ENCODE results near the gene IGFL2.

DNA sequence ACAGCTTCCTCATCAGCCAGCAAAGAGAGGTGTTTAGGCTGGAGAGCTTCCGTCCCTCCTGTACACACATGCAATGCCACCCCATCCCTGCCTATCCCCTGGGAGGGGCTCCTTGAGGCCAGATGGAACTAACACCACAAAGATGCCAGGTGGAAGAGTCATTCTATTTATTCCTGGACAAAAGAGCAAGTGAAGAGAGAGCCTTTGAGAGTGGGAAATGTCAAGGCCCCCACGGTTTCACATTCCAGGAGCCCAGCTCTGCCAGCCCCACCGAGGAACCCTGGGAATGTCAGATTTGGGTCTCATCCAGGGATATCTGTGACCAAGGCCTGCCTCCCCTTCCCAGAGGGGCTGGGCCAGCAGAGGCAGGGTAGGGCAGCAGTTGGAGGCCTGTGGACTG lies 50.7 kb downstream of the IGFL2 start:
- TF ChIP-seq EZH2 (IDR thresholded peaks at IDR 0.05) (no peak), POLR2AphosphoS5 (IDR thresholded peaks at IDR 0.05; ENCODE audit: borderline replicate concordance, low read depth, low read length) (no peak), FOXP2 (optimal IDR thresholded peaks at IDR 0.05; ENCODE audit: control extremely low read depth, extremely low read length, insufficient read depth) (no peak)

All from SK-N-MC (cell line).